Measurements from ENCODE around the gene ERI3.

The ERI3 gene

GRCh38 chr1:44380666-44381177 is 25.7 kb upstream of the ERI3 start:
- TF ChIP-seq TAF1 (IDR thresholded peaks at IDR 0.05; ENCODE audit: low read depth) (no peak), TEAD4 (IDR thresholded peaks at IDR 0.05) (no peak), CREB1 (IDR thresholded peaks at IDR 0.05; ENCODE audit: low read depth) (no peak), MAX (IDR thresholded peaks at IDR 0.05) (no peak), RAD21 (IDR thresholded peaks at IDR 0.05; ENCODE audit: low read depth) (no peak), NFIC (IDR thresholded peaks at IDR 0.05) (no peak), ZBTB7A (IDR thresholded peaks at IDR 0.05; ENCODE audit: low read depth) (no peak), CEBPB (IDR thresholded peaks at IDR 0.05) (no peak), USF1 (IDR thresholded peaks at IDR 0.05) (no peak), FOXM1 (IDR thresholded peaks at IDR 0.05; ENCODE audit: borderline replicate concordance, low read depth) (no peak), EGR1 (IDR thresholded peaks at IDR 0.05) (no peak), REST (IDR thresholded peaks at IDR 0.05; ENCODE audit: low read depth) (no peak), YY1 (IDR thresholded peaks at IDR 0.05; ENCODE audit: low read depth) (no peak)

GRCh38 chr1:44377925-44378784 is 23.1 kb upstream of the ERI3 start:
- TF ChIP-seq CEBPB (IDR thresholded peaks at IDR 0.05), result no peak
- peak; percentile 83 for TF ChIP-seq RAD21 (IDR thresholded peaks at IDR 0.05; ENCODE audit: low read depth)

- TF ChIP-seq TAF1 (IDR thresholded peaks at IDR 0.05; ENCODE audit: low read depth) (no peak), RAD21 (IDR thresholded peaks at IDR 0.05; ENCODE audit: low read depth) (no peak), TCF12 (IDR thresholded peaks at IDR 0.05; ENCODE audit: low read depth) (no peak)
Measured at GRCh38 chr1:44375547-44375946, 20.5 kb upstream of the ERI3 start.

GRCh38 chr1:44371206-44371605 is 16.1 kb upstream of the ERI3 start:
- TF ChIP-seq YY1 (IDR thresholded peaks at IDR 0.05; ENCODE audit: low read depth), result no peak
- TF ChIP-seq TCF12 (IDR thresholded peaks at IDR 0.05; ENCODE audit: low read depth), result no peak
- TF ChIP-seq ZBTB7A (IDR thresholded peaks at IDR 0.05; ENCODE audit: low read depth), result no peak
- no peak for TF ChIP-seq USF1 (IDR thresholded peaks at IDR 0.05)

- TF ChIP-seq EGR1 (IDR thresholded peaks at IDR 0.05) (no peak), RAD21 (IDR thresholded peaks at IDR 0.05; ENCODE audit: low read depth) (no peak), REST (IDR thresholded peaks at IDR 0.05; ENCODE audit: low read depth) (no peak), TEAD4 (IDR thresholded peaks at IDR 0.05) (no peak), FOXM1 (IDR thresholded peaks at IDR 0.05; ENCODE audit: borderline replicate concordance, low read depth) (no peak), NFIC (IDR thresholded peaks at IDR 0.05) (no peak), MAX (IDR thresholded peaks at IDR 0.05) (no peak), USF1 (IDR thresholded peaks at IDR 0.05) (no peak)
Measured at GRCh38 chr1:44368471-44369151, 13.6 kb upstream of the ERI3 start.

GRCh38 chr1:44367944-44368343 is 12.9 kb upstream of the ERI3 start:
- TF ChIP-seq USF1 (IDR thresholded peaks at IDR 0.05) (no peak), CEBPB (IDR thresholded peaks at IDR 0.05) (no peak), MAX (IDR thresholded peaks at IDR 0.05) (no peak), RAD21 (IDR thresholded peaks at IDR 0.05; ENCODE audit: low read depth) (no peak), CREB1 (IDR thresholded peaks at IDR 0.05; ENCODE audit: low read depth) (no peak), TEAD4 (IDR thresholded peaks at IDR 0.05) (no peak), FOXM1 (IDR thresholded peaks at IDR 0.05; ENCODE audit: borderline replicate concordance, low read depth) (no peak), TCF12 (IDR thresholded peaks at IDR 0.05; ENCODE audit: low read depth) (no peak)

All from Ishikawa (cell line).